ENCODE results near the gene PDZD7.

The PDZD7 gene

GRCh38 chr10:101060951-101061623 is 30.2 kb upstream of the PDZD7 start:
- DNase-seq: peak; percentile 89

GRCh38 chr10:101060036-101060950 is 29.4 kb upstream of the PDZD7 start:
- DNase-seq: peak; percentile 89

GRCh38 chr10:101056365-101057151 is 25.6 kb upstream of the PDZD7 start:
- DNase-seq: no peak

GRCh38 chr10:101055411-101055810 is 24.5 kb upstream of the PDZD7 start:
- no peak for DNase-seq

- no peak for DNase-seq
Observed at GRCh38 chr10:101054876-101055275, 23.9 kb upstream of the PDZD7 start.

GRCh38 chr10:101054351-101054750 is 23.4 kb upstream of the PDZD7 start:
- DNase-seq: no peak

- DNase-seq: no peak
Observed at GRCh38 chr10:101053516-101053915, 22.6 kb upstream of the PDZD7 start.

GRCh38 chr10:101052285-101052684 is 21.4 kb upstream of the PDZD7 start:
- no peak for DNase-seq

GRCh38 chr10:101050208-101051069 is 19.5 kb upstream of the PDZD7 start:
- peak; percentile 82 for DNase-seq

- no peak for DNase-seq
Observed at GRCh38 chr10:101047961-101048892, 17.3 kb upstream of the PDZD7 start.

GRCh38 chr10:101047268-101047667 is 16.3 kb upstream of the PDZD7 start:
- DNase-seq: no peak

GRCh38 chr10:101046332-101047238 is 15.7 kb upstream of the PDZD7 start:
- DNase-seq: no peak

- DNase-seq: no peak
Observed at GRCh38 chr10:101044117-101044516, 13.2 kb upstream of the PDZD7 start.

- no peak for DNase-seq
Observed at GRCh38 chr10:101043363-101043707, 12.4 kb upstream of the PDZD7 start.

- peak; percentile 92 for DNase-seq
Observed at GRCh38 chr10:101042667-101043362, 11.9 kb upstream of the PDZD7 start.

GRCh38 chr10:101042118-101042517 is 11.2 kb upstream of the PDZD7 start:
- DNase-seq: no peak

GRCh38 chr10:101041252-101041761 is 10.4 kb upstream of the PDZD7 start:
- DNase-seq: peak; percentile 77

- no peak for DNase-seq
Observed at GRCh38 chr10:101040851-101041250, 9.9 kb upstream of the PDZD7 start.

- DNase-seq: no peak
Observed at GRCh38 chr10:101040061-101040460, 9.1 kb upstream of the PDZD7 start.
